Endothelial cell of umbilical vein (primary cell): ENCODE measurements around the gene C1QBP. TPM values are rescaled to one million over a fixed set of nuclear protein-coding genes. Genes with fewer than 3 reads are reported as not detected.

ENCODE experiments used
- BruUV-seq: library from RNA; stranded (reverse); fragments of 400-500 nt; replicated peaks from 2 replicates; lab custom pipeline; 2021; lab: Mats Ljungman, UMichigan
- CTCF ChIA-PET: fragments of 300-600, 350-600 bp; sonication (Branson Sonifier 250); formaldehyde crosslinking; loops from one replicate; lab custom pipeline; 2021; ENCODE audit warnings: antibody characterized with exemption, inconsistent platforms; lab: Charles Lee
- POLR2A ChIA-PET: fragments of 300-600, 350-600 bp; sonication (Branson Sonifier 250); formaldehyde crosslinking; loops from one replicate; lab custom pipeline; 2021; ENCODE audit warnings: antibody characterized with exemption, inconsistent platforms; lab: Charles Lee
- DNase-seq: peaks from one replicate; pipeline ENCODE4 v3.0.0-alpha.2; 2011; ENCODE audit warnings: low read depth, low spot score
- FAIRE-seq: peaks from 2 replicates; lab custom pipeline; 2011; peaks lifted over from hg19 to GRCh38; lab: Jason Lieb, UNC
- H2AFZ ChIP-seq: 2 replicates; pipeline ENCODE4 v1.6.0; 2012; ENCODE audit warnings: low read depth, low read length, control low read depth, inconsistent platforms
- H3K27ac ChIP-seq: 2 replicates; pipeline ENCODE4 v1.5.1; 2011; ENCODE audit warnings: low read depth, mild to moderate bottlenecking, control low read depth, low read length, moderate library complexity; ENCODE audit not compliant: insufficient read depth
- H3K27me3 ChIP-seq, 2 experiments: 2 replicates each; pipeline versions ENCODE4 v1.6.0 to v1.6.1; 2011; ENCODE audit warnings: low read length in 2 of 2, mixed read lengths in 1 of 2; ENCODE audit not compliant: control insufficient read depth in 2 of 2, insufficient read depth in 2 of 2
- H3K36me3 ChIP-seq, 2 experiments: 2 replicates in 1 of 2; 3 replicates in 1 of 2; pipeline ENCODE4 v1.5.1; 2011; ENCODE audit warnings: low read length in 2 of 2, mild to moderate bottlenecking in 1 of 2, moderate library complexity in 1 of 2; ENCODE audit not compliant: control insufficient read depth in 2 of 2, insufficient read depth in 2 of 2; ENCODE audit errors: extremely low read depth in 1 of 2
- H3K4me1 ChIP-seq: 3 replicates; pipeline ENCODE4 v1.5.1; 2011; ENCODE audit warnings: mild to moderate bottlenecking, low read length; ENCODE audit not compliant: control insufficient read depth, insufficient read depth; ENCODE audit errors: extremely low read depth
- H3K4me2 ChIP-seq: 2 replicates; pipeline ENCODE4 v1.6.1; 2011; ENCODE audit warnings: low read length, control low read depth, mixed read lengths; ENCODE audit not compliant: insufficient read depth
- H3K4me3 ChIP-seq, 3 experiments: fragments of 200-600 bp in 1 of 3; sonication (generic), shearing (Covaris generic) in 1 of 3; replicated peaks in 1 of 3; 2 replicates each; pipeline ENCODE4 v1.5.1; 2011 to 2016; ENCODE audit warnings: control low read depth in 3 of 3, low read length in 3 of 3, mild to moderate bottlenecking in 2 of 3, inconsistent platforms in 1 of 3, low read depth in 1 of 3, moderate library complexity in 1 of 3; ENCODE audit not compliant: insufficient read depth in 1 of 3
- H3K79me2 ChIP-seq: 2 replicates; pipeline ENCODE4 v1.6.0; 2012; ENCODE audit warnings: low read length, inconsistent platforms; ENCODE audit not compliant: control insufficient read depth, insufficient read depth
- H3K9ac ChIP-seq: replicated peaks from 2 replicates; pipeline ENCODE3; 2011; ENCODE audit warnings: low read length, control low read depth; ENCODE audit not compliant: insufficient read depth; ENCODE audit errors: extremely low read depth
- H3K9me1 ChIP-seq: replicated peaks from 3 replicates; pipeline ENCODE4 v1.6.0; 2011; ENCODE audit warnings: mild to moderate bottlenecking, low read length; ENCODE audit not compliant: control insufficient read depth, insufficient read depth; ENCODE audit errors: extremely low read depth
- H3K9me3 ChIP-seq: replicated peaks from 2 replicates; pipeline ENCODE4 v1.5.1; 2012; ENCODE audit warnings: low read length, inconsistent platforms; ENCODE audit not compliant: control insufficient read depth, insufficient read depth
- H4K20me1 ChIP-seq: replicated peaks from 2 replicates; pipeline ENCODE3; 2011; ENCODE audit warnings: mild to moderate bottlenecking, low read length; ENCODE audit not compliant: control insufficient read depth, insufficient read depth; ENCODE audit errors: extremely low read depth
- CTCF ChIP-seq, 2 donors: IDR thresholded peaks; 1 replicate in 1 of 2; 2 replicates in 1 of 2; pipeline ENCODE4 v1.5.1; 2011; ENCODE audit warnings: low read length in 2 of 2, mild to moderate bottlenecking in 2 of 2, moderate library complexity in 2 of 2, control low read depth in 1 of 2, inconsistent platforms in 1 of 2, low read depth in 1 of 2; ENCODE audit not compliant: insufficient read depth in 1 of 2; ENCODE audit errors: extremely low read depth in 1 of 2
- EZH2 ChIP-seq: IDR thresholded peaks from 2 replicates; pipeline ENCODE4 v1.6.1; 2012; ENCODE audit warnings: borderline replicate concordance, low read depth, mild to moderate bottlenecking, moderate library complexity, low read length, inconsistent platforms; ENCODE audit not compliant: severe bottlenecking
- FOS ChIP-seq: IDR thresholded peaks from 2 replicates; pipeline ENCODE4 v1.6.1; 2011; ENCODE audit warnings: mild to moderate bottlenecking, low read length, moderate library complexity, borderline replicate concordance; ENCODE audit not compliant: insufficient read depth
- GATA2 ChIP-seq: IDR thresholded peaks from 2 replicates; pipeline ENCODE4 v1.7.0; 2011; ENCODE audit warnings: low read depth, mild to moderate bottlenecking, moderate library complexity, mixed read lengths, low read length; ENCODE audit not compliant: insufficient read length, insufficient read depth
- JUN ChIP-seq: IDR thresholded peaks from 2 replicates; pipeline ENCODE4 v1.6.1; 2011; ENCODE audit warnings: borderline replicate concordance, low read depth; ENCODE audit not compliant: insufficient read length, insufficient read depth
- MAX ChIP-seq: IDR thresholded peaks from 2 replicates; pipeline ENCODE4 v1.6.1; 2011; ENCODE audit not compliant: insufficient read depth, insufficient read length
- MYC ChIP-seq: IDR thresholded peaks from one replicate; pipeline ENCODE4 v1.6.1; 2011; ENCODE audit warnings: mild to moderate bottlenecking, low read depth, low read length
- POLR2A ChIP-seq: IDR thresholded peaks from 2 replicates; pipeline ENCODE4 v1.6.1; 2012; ENCODE audit warnings: low read depth, mild to moderate bottlenecking, control low read depth, low read length
- POLR2AphosphoS5 ChIP-seq: IDR thresholded peaks from 2 replicates; pipeline ENCODE4 v1.6.1; 2012; ENCODE audit warnings: low read depth, mild to moderate bottlenecking, control low read depth, low read length, moderate library complexity; ENCODE audit not compliant: insufficient read depth
- dilution Hi-C: fragments of 300-500 bp; cut with MboI; formaldehyde crosslinking; loops from one replicate; pipeline ENCODE4 v1.15.0; 2019; ENCODE audit warnings: low sequenced_read_pairs; ENCODE audit not compliant: extremely low pct_ligation_motif_present
- intact Hi-C: fragments of 100-400 bp; cut with micrococcal nuclease; formaldehyde crosslinking; loops from one replicate; pipeline ENCODE4 v1.10.0; 2022
- polyA plus RNA-seq, 4 experiments: library from polyadenylated mRNA; depleted of rRNA in 3 of 4; stranded (reverse) in 3 of 4; unstranded in 1 of 4; fragments of >200 nt; gene quantifications; 2 replicates each; pipeline versions ENCODE4 v1.2.1 to v1.2.3, GENCODE V29; 2011 to 2012; ENCODE audit warnings: missing spikeins in 1 of 4
- total RNA-seq: library from RNA; stranded (reverse); gene quantifications from 2 replicates; pipeline ENCODE4 v1.2.3, GENCODE V29; 2021

Gene C1QBP
- total and polyA plus RNA-seq, 2 donors (not counting 3 experiments of a cell fraction or from before 2014, with no cell fraction given), result 144 to 218 TPM

GRCh38 chr17:5446786-5447185 is 7.8 kb upstream of the C1QBP start:
- FAIRE-seq, result no peak
- CTCF ChIA-PET, result interaction anchor here (0.6 to 3.6 kb wide), 2 partner anchors 8 to 11 kb away, joined by 4 to 21 read pairs; partner anchors contain the start of gene C1QBP
- TF ChIP-seq MYC, result no peak
- no peak for TF ChIP-seq JUN
- TF ChIP-seq MAX, result no peak
- TF ChIP-seq EZH2, result no peak
- no peak for TF ChIP-seq FOS
- TF ChIP-seq GATA2, result no peak
- no peak for TF ChIP-seq CTCF (IDR thresholded peaks at IDR 0.05; ENCODE audit: extremely low read depth in 1 of 2, insufficient read depth in 1 of 2, low read depth in 1 of 2, low read length in 2 of 2)
- no peak for TF ChIP-seq POLR2AphosphoS5
- no peak for TF ChIP-seq POLR2A

More at GRCh38 chr17:5446786-5447185, 7.8 kb upstream of the C1QBP start:
- Histone ChIP-seq H3K4me3 (no peak overlapping the region), H3K27me3 (no peaks in the 10 kb centered on the region), H3K9ac (no peak overlapping the region), H3K9me1 (no peaks in the 10 kb centered on the region), H4K20me1 (no peaks in the 10 kb centered on the region), H3K4me1 (no peaks in the 10 kb centered on the region), H3K27ac (no peak overlapping the region), H3K36me3 (peaks cover 15 to 34% of the 10 kb centered on the region in 2 experiments), H2AFZ (no peak overlapping the region), H3K79me2 (no peaks in the 10 kb centered on the region), H3K4me2 (no peak overlapping the region), H3K9me3 (no peaks in the 10 kb centered on the region)
- intact Hi-C loops (no loop called here), dilution Hi-C loops (no loop called here)
- POLR2A ChIA-PET, result no interaction called here
- no TSS peak for BruUV-seq
- DNase-seq, result no peak
